ENCODE measurements around the gene CLPTM1.

DNA sequence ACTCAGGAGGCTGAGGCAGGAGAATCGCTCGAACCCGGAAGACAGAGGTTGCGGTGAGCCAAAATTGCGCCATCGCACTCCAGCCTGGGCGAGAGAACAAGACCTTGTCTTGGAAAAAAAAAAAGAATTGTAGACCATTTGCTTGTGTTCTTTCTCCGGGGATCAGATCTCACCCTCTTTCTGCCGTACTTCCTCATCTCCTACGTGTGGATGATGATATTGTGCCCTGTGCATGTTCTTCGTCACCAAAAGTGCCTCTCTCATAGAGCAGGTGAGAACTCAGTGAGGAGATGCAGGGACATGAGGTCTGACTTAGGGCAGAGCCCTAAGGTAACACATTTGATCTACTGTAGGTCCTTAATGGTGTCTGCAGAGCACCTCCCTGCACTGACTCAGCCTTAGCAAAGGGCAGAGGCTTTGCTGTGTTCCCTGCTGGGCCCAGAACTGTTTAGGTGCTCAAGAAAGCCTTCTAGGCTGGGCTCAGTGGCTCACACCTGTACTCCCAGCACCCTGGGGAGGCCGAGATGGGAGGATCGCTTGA, 8.1 kb upstream of the CLPTM1 start:
- TF ChIP-seq, protein P1, sequence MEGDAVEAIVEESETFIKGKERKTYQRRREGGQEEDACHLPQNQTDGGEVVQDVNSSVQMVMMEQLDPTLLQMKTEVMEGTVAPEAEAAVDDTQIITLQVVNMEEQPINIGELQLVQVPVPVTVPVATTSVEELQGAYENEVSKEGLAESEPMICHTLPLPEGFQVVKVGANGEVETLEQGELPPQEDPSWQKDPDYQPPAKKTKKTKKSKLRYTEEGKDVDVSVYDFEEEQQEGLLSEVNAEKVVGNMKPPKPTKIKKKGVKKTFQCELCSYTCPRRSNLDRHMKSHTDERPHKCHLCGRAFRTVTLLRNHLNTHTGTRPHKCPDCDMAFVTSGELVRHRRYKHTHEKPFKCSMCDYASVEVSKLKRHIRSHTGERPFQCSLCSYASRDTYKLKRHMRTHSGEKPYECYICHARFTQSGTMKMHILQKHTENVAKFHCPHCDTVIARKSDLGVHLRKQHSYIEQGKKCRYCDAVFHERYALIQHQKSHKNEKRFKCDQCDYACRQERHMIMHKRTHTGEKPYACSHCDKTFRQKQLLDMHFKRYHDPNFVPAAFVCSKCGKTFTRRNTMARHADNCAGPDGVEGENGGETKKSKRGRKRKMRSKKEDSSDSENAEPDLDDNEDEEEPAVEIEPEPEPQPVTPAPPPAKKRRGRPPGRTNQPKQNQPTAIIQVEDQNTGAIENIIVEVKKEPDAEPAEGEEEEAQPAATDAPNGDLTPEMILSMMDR (IDR thresholded peaks at IDR 0.05) = no peak
- TF ChIP-seq ZFX (IDR thresholded peaks at IDR 0.05; ENCODE audit: borderline replicate concordance) = no peak
